KBM-7 (cell line): ENCODE data around the gene DPH3.
A peak's percentile ranks its signal among the peaks of the same experiment; 100 is the strongest.

Source experiments
- DNase-seq: peaks from one replicate; pipeline ENCODE4 v3.0.0-alpha.2; 2015
- in situ Hi-C: fragments of 300-500 bp; cut with MboI; formaldehyde crosslinking; loops from 2 replicates; pipeline ENCODE4 v1.14.3; 2020; ENCODE audit warnings: low sequenced_read_pairs, low pct_unique_long_range_greater_than_20kb, mixed read lengths

Gene DPH3

GRCh38 chr3:16295298-16295890 lies 30.7 kb upstream of the DPH3 start:
- no peak for DNase-seq
- in situ Hi-C loops: loop anchor here (25.0 kb wide), 1 partner anchor 242 kb away; no protein-coding TSS in a partner anchor

GRCh38 chr3:16294844-16295243 lies 30.1 kb upstream of the DPH3 start:
- DNase-seq: no peak
- in situ Hi-C loops: loop anchor here (25.0 kb wide), 1 partner anchor 242 kb away; no protein-coding TSS in a partner anchor

GRCh38 chr3:16290827-16291196 lies 26.1 kb upstream of the DPH3 start:
- peak; percentile 78 for DNase-seq
- in situ Hi-C loops: loop anchor here (25.0 kb wide), 1 partner anchor 246 kb away; no protein-coding TSS in a partner anchor

- in situ Hi-C loops: loop anchor here (25.0 kb wide), 1 partner anchor 247 kb away; no protein-coding TSS in a partner anchor
- peak; percentile 67 for DNase-seq
These were observed 25.5 kb upstream of the DPH3 start for GRCh38 chr3:16290007-16290826.

GRCh38 chr3:16289144-16289889 lies 24.6 kb upstream of the DPH3 start:
- in situ Hi-C loops: loop anchor here (25.0 kb wide), 1 partner anchor 248 kb away; no protein-coding TSS in a partner anchor
- no peak for DNase-seq

GRCh38 chr3:16288664-16289063 lies 23.9 kb upstream of the DPH3 start:
- no peak for DNase-seq
- in situ Hi-C loops: loop anchor here (25.0 kb wide), 1 partner anchor 249 kb away; no protein-coding TSS in a partner anchor

GRCh38 chr3:16286751-16287543 lies 22.2 kb upstream of the DPH3 start:
- in situ Hi-C loops: loop anchor here (25.0 kb wide), 1 partner anchor 250 kb away; no protein-coding TSS in a partner anchor
- DNase-seq: no peak

GRCh38 chr3:16286161-16286560 lies 21.4 kb upstream of the DPH3 start:
- DNase-seq: no peak
- in situ Hi-C loops: loop anchor here (25.0 kb wide), 1 partner anchor 251 kb away; no protein-coding TSS in a partner anchor

GRCh38 chr3:16284633-16285032 lies 19.9 kb upstream of the DPH3 start:
- in situ Hi-C loops: loop anchor here (25.0 kb wide), 1 partner anchor 253 kb away; no protein-coding TSS in a partner anchor
- no peak for DNase-seq

- no peak for DNase-seq
- in situ Hi-C loops: loop anchor here (25.0 kb wide), 1 partner anchor 257 kb away; no protein-coding TSS in a partner anchor
These were observed 15.9 kb upstream of the DPH3 start for GRCh38 chr3:16280671-16281070.

- no peak for DNase-seq
- in situ Hi-C loops: loop anchor here (25.0 kb wide), 1 partner anchor 258 kb away; no protein-coding TSS in a partner anchor
These were observed 14.5 kb upstream of the DPH3 start for GRCh38 chr3:16279010-16279801.

- in situ Hi-C loops: loop anchor here (25.0 kb wide), 1 partner anchor 260 kb away; no protein-coding TSS in a partner anchor
- DNase-seq: no peak
These were observed 12.7 kb upstream of the DPH3 start for GRCh38 chr3:16277471-16277870.

- DNase-seq: no peak
- in situ Hi-C loops: no loop called here
These were observed 9.1 kb upstream of the DPH3 start for GRCh38 chr3:16273867-16274266.

GRCh38 chr3:16272588-16272987 lies 7.8 kb upstream of the DPH3 start:
- DNase-seq: no peak
- in situ Hi-C loops: no loop called here

- DNase-seq: no peak
- in situ Hi-C loops: no loop called here
These were observed 6.1 kb upstream of the DPH3 start for GRCh38 chr3:16270855-16271254.

GRCh38 chr3:16266714-16267113 lies 2.0 kb upstream of the DPH3 start:
- DNase-seq: no peak
- in situ Hi-C loops: no loop called here

- in situ Hi-C loops: no loop called here
- DNase-seq: no peak
These were observed 678 bp upstream of the DPH3 start for GRCh38 chr3:16265455-16265786.

- DNase-seq: no peak
- in situ Hi-C loops: no loop called here
These were observed 502 bp downstream of the DPH3 start for GRCh38 chr3:16264174-16264707.
